GM12878 (cell line): ENCODE data around the gene BANP. TPM values are rescaled to one million over a fixed set of nuclear protein-coding genes. Genes with fewer than 3 reads are reported as not detected.
"Not testable (repeated sequence)": the region's sequence is repeated elsewhere in the genome, so short reads cannot be mapped to it uniquely, and the experiment has no call there.

ENCODE experiments used
- ATAC-seq: fragments of 200-7000 bp; cut with Tn5 transposase; 3 replicates; pipeline ENCODE4 v1.9.1; 2020; ENCODE audit warnings: mild to moderate bottlenecking, moderate library complexity
- BruUV-seq: library from RNA; stranded (reverse); fragments of 400-500 nt; replicated peaks from 2 replicates; lab custom pipeline; 2021; lab: Mats Ljungman, UMichigan
- CTCF ChIA-PET: fragments of 300-600 bp; sonication (Branson Sonifier 250); formaldehyde crosslinking; extraction: SDS; loops from one replicate; lab custom pipeline; 2021; ENCODE audit warnings: inconsistent platforms; lab: Yijun Ruan, JAX
- POLR2A ChIA-PET: fragments of 350-600 bp; formaldehyde crosslinking; extraction: SDS; loops from one replicate; lab custom pipeline; 2021; ENCODE audit warnings: inconsistent platforms; lab: Charles Lee
- RAD21 ChIA-PET: fragments of 300-600 bp; sonication (Branson Sonifier 250); formaldehyde crosslinking; loops from one replicate; lab custom pipeline; 2023; ENCODE audit warnings: antibody characterized with exemption; ENCODE audit not compliant: unreplicated experiment; lab: Charles Lee
- SMC1A ChIA-PET: fragments of 300-600 bp; sonication (Branson Sonifier 250); formaldehyde crosslinking; loops from one replicate; lab custom pipeline; 2023; ENCODE audit not compliant: unreplicated experiment, uncharacterized antibody; lab: Charles Lee
- DNase-seq: peaks from one replicate; pipeline ENCODE4 v3.0.0-alpha.2; 2011; ENCODE audit warnings: low read depth, low spot score
- FAIRE-seq: peaks from 3 replicates; lab custom pipeline; 2011; peaks lifted over from hg19 to GRCh38; lab: Jason Lieb, UNC
- H2AFZ ChIP-seq: 2 replicates; pipeline ENCODE4 v1.6.0; 2011; ENCODE audit warnings: low read depth, low read length, control low read depth; ENCODE audit not compliant: control insufficient read depth
- H3K27ac ChIP-seq: 2 replicates; pipeline ENCODE4 v1.5.1; 2011; ENCODE audit warnings: control low read depth; ENCODE audit not compliant: control insufficient read depth, insufficient read depth
- H3K27me3 ChIP-seq, 2 experiments: replicated peaks in 1 of 2; 2 replicates each; pipeline versions ENCODE4 v1.6.0 to v1.6.1; 2011; ENCODE audit warnings: low read length in 1 of 2; ENCODE audit not compliant: control insufficient read depth in 2 of 2, insufficient read depth in 2 of 2
- H3K36me3 ChIP-seq, 2 experiments: 2 replicates each; pipeline ENCODE4 v1.5.1; 2011; ENCODE audit warnings: low read length in 1 of 2; ENCODE audit not compliant: control insufficient read depth in 2 of 2, insufficient read depth in 2 of 2
- H3K4me1 ChIP-seq: 2 replicates; pipeline ENCODE4 v1.6.1; 2011; ENCODE audit warnings: mild to moderate bottlenecking, low read length, moderate library complexity, mixed read lengths; ENCODE audit not compliant: control insufficient read depth, insufficient read depth
- H3K4me2 ChIP-seq: 2 replicates; pipeline ENCODE4 v1.6.0; 2011; ENCODE audit warnings: control low read depth; ENCODE audit not compliant: control insufficient read depth, insufficient read depth
- H3K4me3 ChIP-seq: fragments of 200-600 bp; sonication (generic); 2 replicates; pipeline ENCODE4 v1.5.1; 2016
- H3K79me2 ChIP-seq: 2 replicates; pipeline ENCODE4 v1.6.0; 2011; ENCODE audit warnings: low read length; ENCODE audit not compliant: control insufficient read depth, insufficient read depth
- H3K9ac ChIP-seq: 2 replicates; pipeline ENCODE4 v1.8.0; 2011; ENCODE audit warnings: low read length, control low read depth, mixed read lengths; ENCODE audit not compliant: control insufficient read depth, insufficient read depth
- H3K9me3 ChIP-seq: replicated peaks from 3 replicates; pipeline ENCODE4 v1.5.1; 2011; ENCODE audit warnings: mild to moderate bottlenecking, low read length; ENCODE audit not compliant: control insufficient read depth, insufficient read depth
- H4K20me1 ChIP-seq: 2 replicates; pipeline ENCODE4 v1.6.0; 2011; ENCODE audit not compliant: control insufficient read depth, insufficient read depth
- CBX3 ChIP-seq: fragments of 200-600 bp; sonication (generic); IDR thresholded peaks from 2 replicates; pipeline ENCODE4 v1.6.1; 2016; ENCODE audit warnings: low read depth, borderline replicate concordance
- HDGF ChIP-seq: fragments of 450-650 bp; IDR thresholded peaks from 2 replicates; pipeline ENCODE4 v1.6.1; 2016; ENCODE audit warnings: antibody characterized with exemption
- WGBS: methylation state at CpG from one replicate; pipeline ENCODE4 v1.1.6; 2016; ENCODE audit warnings: low lambda C conversion rate; ENCODE audit not compliant: insufficient replicate concordance, insufficient coverage; ENCODE audit errors: missing lambda C conversion rate; 5-methylcytosine and 5-hydroxymethylcytosine counted together
- in situ Hi-C: fragments of 300-500 bp; cut with MboI; formaldehyde crosslinking; loops from 9 replicates; pipeline ENCODE4 v1.14.3; 2018; ENCODE audit warnings: mixed read lengths
- intact Hi-C: fragments of 100-400 bp; cut with micrococcal nuclease; formaldehyde crosslinking; loops from one replicate; pipeline ENCODE4 v1.14.2; 2022; ENCODE audit not compliant: unreplicated experiment
- polyA plus RNA-seq, 11 experiments: library from polyadenylated mRNA; depleted of rRNA in 4 of 11; unstranded in 6 of 11; stranded (reverse) in 5 of 11; fragments of >200 nt; fragmentation: Nextera tagmentation in 4 of 11; fragmentation: Illumina TruSeq in 1 of 11; extraction: Ambion mirVana in 4 of 11; extraction: Trizol in 1 of 11; gene quantifications; 1 replicate in 1 of 11; 2 replicates in 10 of 11; pipeline versions ENCODE4 v1.2.1 to v1.2.3, GENCODE V29; 2011 to 2016; ENCODE audit warnings: inconsistent platforms in 2 of 11, missing spikeins in 2 of 11, low read depth in 1 of 11
- total RNA-seq, 4 experiments: library from RNA; depleted of rRNA in 3 of 4; stranded (reverse); fragments of >200 nt in 3 of 4; fragmentation: Illumina TruSeq in 1 of 4; extraction: Trizol in 1 of 4; gene quantifications; 2 replicates each; pipeline versions ENCODE4 v1.2.1 to v1.2.3, GENCODE V29; 2013 to 2021
- TF ChIP-seq, protein P1 (sequence below): fragments of 450-650 bp; IDR thresholded peaks from 2 replicates; pipeline ENCODE4 v1.6.1; 2017; ENCODE audit warnings: mild to moderate bottlenecking, moderate library complexity

Gene BANP
- total and polyA plus RNA-seq, 10 of the 15 experiments (the other 5 are each of a cell fraction or from before 2014, with no cell fraction given): 3.9 to 21.9 (median 12.2) TPM

DNA sequence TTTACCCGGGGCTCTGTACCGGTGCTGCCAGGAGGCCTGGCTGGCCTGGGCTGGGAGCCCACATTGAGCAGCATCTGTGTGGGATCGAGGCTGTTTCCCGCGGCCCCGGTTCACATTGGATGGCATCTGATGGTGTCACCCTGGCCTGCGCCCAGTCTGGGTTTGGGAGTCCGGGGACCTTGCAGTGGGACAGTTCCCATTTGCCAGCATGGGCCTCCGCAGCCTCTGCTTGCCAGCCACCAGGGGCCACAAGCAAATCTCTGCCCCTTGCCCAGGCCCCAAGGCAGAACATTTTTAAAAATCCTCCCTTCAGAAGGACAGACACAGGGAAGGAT lies 64.5 kb downstream of the BANP start:
- FAIRE-seq: no peak
- WGBS: 96% methylated on average over 7 of the region's 9 CpGs
- Histone ChIP-seq H2AFZ (no peak overlapping the region), H3K27ac (no peak overlapping the region), H3K79me2 (no peaks in the 10 kb centered on the region), H3K27me3 (no peaks in the 10 kb centered on the region), H3K9ac (no peak overlapping the region), H3K36me3 (no peaks in the 10 kb centered on the region; a peak in 2 of 4 replicates), H3K4me2 (no peak overlapping the region), H3K9me3 (no peaks in the 10 kb centered on the region), H3K4me3 (no peak overlapping the region), H3K4me1 (no peaks in the 10 kb centered on the region), H4K20me1 (no peaks in the 10 kb centered on the region)
- TF ChIP-seq CBX3: no peak
- no peak for TF ChIP-seq HDGF
- TF ChIP-seq, protein P1, sequence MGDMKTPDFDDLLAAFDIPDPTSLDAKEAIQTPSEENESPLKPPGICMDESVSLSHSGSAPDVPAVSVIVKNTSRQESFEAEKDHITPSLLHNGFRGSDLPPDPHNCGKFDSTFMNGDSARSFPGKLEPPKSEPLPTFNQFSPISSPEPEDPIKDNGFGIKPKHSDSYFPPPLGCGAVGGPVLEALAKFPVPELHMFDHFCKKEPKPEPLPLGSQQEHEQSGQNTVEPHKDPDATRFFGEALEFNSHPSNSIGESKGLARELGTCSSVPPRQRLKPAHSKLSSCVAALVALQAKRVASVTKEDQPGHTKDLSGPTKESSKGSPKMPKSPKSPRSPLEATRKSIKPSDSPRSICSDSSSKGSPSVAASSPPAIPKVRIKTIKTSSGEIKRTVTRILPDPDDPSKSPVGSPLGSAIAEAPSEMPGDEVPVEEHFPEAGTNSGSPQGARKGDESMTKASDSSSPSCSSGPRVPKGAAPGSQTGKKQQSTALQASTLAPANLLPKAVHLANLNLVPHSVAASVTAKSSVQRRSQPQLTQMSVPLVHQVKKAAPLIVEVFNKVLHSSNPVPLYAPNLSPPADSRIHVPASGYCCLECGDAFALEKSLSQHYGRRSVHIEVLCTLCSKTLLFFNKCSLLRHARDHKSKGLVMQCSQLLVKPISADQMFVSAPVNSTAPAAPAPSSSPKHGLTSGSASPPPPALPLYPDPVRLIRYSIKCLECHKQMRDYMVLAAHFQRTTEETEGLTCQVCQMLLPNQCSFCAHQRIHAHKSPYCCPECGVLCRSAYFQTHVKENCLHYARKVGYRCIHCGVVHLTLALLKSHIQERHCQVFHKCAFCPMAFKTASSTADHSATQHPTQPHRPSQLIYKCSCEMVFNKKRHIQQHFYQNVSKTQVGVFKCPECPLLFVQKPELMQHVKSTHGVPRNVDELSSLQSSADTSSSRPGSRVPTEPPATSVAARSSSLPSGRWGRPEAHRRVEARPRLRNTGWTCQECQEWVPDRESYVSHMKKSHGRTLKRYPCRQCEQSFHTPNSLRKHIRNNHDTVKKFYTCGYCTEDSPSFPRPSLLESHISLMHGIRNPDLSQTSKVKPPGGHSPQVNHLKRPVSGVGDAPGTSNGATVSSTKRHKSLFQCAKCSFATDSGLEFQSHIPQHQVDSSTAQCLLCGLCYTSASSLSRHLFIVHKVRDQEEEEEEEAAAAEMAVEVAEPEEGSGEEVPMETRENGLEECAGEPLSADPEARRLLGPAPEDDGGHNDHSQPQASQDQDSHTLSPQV: no peak
- intact Hi-C loops: no loop called here
- in situ Hi-C loops: no loop called here
- POLR2A ChIA-PET: no interaction called here
- RAD21 ChIA-PET: no interaction called here
- CTCF ChIA-PET: no interaction called here
- ATAC-seq: no peak
- no TSS peak for BruUV-seq
- SMC1A ChIA-PET: no interaction called here
- no peak for DNase-seq

GRCh38 chr16:88016386-88016785 lies 65.2 kb downstream of the BANP start:
- H3K4me2 ChIP-seq, H4K20me1 ChIP-seq, DNase-seq, H3K27me3 ChIP-seq, POLR2A ChIA-PET, H3K4me3 ChIP-seq, H3K9ac ChIP-seq, intact Hi-C loops, H3K27ac ChIP-seq, H3K79me2 ChIP-seq, CTCF ChIA-PET, in situ Hi-C loops, ATAC-seq, H2AFZ ChIP-seq, BruUV-seq, H3K36me3 ChIP-seq, FAIRE-seq, H3K4me1 ChIP-seq, SMC1A ChIA-PET, RAD21 ChIA-PET, H3K9me3 ChIP-seq: not testable (repeated sequence)
- WGBS: 90% methylated on average over 18 of the region's 18 CpGs
